IPS DF 6.9 (cell line): ENCODE results near the gene ATR.

Experiments used
- DNase-seq: peaks from one replicate; pipeline ENCODE4 v3.0.0-alpha.2; 2013; ENCODE audit warnings: low read depth, low spot score
- H3K27ac ChIP-seq: one replicate; pipeline ENCODE4 v1.5.1; 2013; ENCODE audit warnings: low read length, control low read depth
- H3K27me3 ChIP-seq: 2 replicates; pipeline ENCODE4 v1.6.1; 2013; ENCODE audit warnings: mild to moderate bottlenecking, low read length; ENCODE audit not compliant: control insufficient read depth, insufficient read depth
- H3K36me3 ChIP-seq: 2 replicates; pipeline ENCODE4 v1.6.1; 2013; ENCODE audit warnings: low read length; ENCODE audit not compliant: control insufficient read depth, insufficient read depth
- H3K4me1 ChIP-seq: 2 replicates; pipeline ENCODE4 v1.6.1; 2013; ENCODE audit warnings: low read length; ENCODE audit not compliant: control insufficient read depth, insufficient read depth
- H3K4me3 ChIP-seq: 2 replicates; pipeline ENCODE4 v1.5.1; 2013; ENCODE audit warnings: mild to moderate bottlenecking, low read length
- H3K9me3 ChIP-seq: 2 replicates; pipeline ENCODE4 v1.6.1; 2013; ENCODE audit warnings: low read length, inconsistent platforms; ENCODE audit not compliant: control insufficient read depth, insufficient read depth
- WGBS: extraction: QIAGEN DNeasy Blood & Tissue Kit; methylation state at CpG from one replicate; pipeline ENCODE4 v1.1.7; 2013; ENCODE audit warnings: mixed read lengths, missing lambda C conversion rate; ENCODE audit not compliant: insufficient read length, insufficient coverage; 5-methylcytosine and 5-hydroxymethylcytosine counted together

ATR gene

DNA sequence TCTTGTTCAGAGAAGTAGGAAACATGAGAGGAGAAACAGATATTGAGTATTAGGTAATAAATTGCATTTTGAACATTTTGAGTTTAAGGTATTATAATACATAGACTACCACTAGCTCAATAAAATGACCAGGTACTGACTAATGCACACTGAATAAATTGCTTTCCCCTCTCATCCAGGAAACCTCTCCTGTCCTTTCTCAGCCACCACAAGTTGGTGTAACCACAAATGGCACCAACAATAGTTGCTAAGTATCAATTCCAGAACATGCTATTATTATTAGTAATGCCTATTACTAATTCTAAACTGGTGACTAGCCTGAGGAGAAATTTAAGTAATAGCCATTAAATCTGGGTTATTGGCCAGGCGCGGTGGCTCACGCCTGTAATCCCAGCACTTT is 83.4 kb downstream of the ATR start:
- WGBS: no CpG with 5 or more reads among the region's 3 CpGs
- no peak overlapping the region for H3K4me3 ChIP-seq
- no peaks in the 10 kb centered on the region for H3K27me3 ChIP-seq
- no peaks in the 10 kb centered on the region for H3K4me1 ChIP-seq
- H3K36me3 ChIP-seq: no peaks in the 10 kb centered on the region; the same call in 1 of the 2 replicates
- H3K27ac ChIP-seq: no peak overlapping the region
- H3K9me3 ChIP-seq: no peaks in the 10 kb centered on the region
- DNase-seq: no peak

DNA sequence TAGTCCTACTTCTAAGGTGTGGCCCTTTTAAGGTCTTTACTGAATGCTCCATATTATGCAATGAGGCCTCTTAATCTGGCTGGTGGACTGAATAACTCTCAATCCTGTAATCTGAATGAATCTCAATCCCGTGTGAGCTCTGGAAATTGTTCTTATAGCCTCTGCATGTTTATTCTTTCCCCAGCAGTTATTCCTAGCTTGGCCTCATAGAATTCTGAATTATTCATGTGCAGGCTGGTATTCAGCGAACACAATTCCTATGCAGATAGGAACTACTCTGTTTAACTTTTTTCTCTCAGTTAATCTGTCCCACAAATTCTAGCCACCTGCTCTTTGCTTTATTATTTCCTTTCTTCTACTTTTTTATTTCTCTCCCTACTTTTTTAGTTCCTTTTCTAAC is 86.3 kb downstream of the ATR start:
- H3K4me3 ChIP-seq: no peak overlapping the region
- WGBS: no CpG with 5 or more reads among the region's 2 CpGs
- no peaks in the 10 kb centered on the region for H3K27me3 ChIP-seq
- no peaks in the 10 kb centered on the region for H3K9me3 ChIP-seq
- no peak overlapping the region for H3K27ac ChIP-seq
- DNase-seq: no peak
- no peaks in the 10 kb centered on the region for H3K36me3 ChIP-seq
- H3K4me1 ChIP-seq: no peaks in the 10 kb centered on the region

GRCh38 chr3:142489572-142490323 is 88.8 kb downstream of the ATR start:
- no peak overlapping the region for H3K4me3 ChIP-seq
- no peaks in the 10 kb centered on the region for H3K9me3 ChIP-seq
- no CpG with 5 or more reads among the region's 5 CpGs for WGBS
- DNase-seq: no peak
- no peaks in the 10 kb centered on the region for H3K27me3 ChIP-seq
- no peaks in the 10 kb centered on the region for H3K36me3 ChIP-seq
- H3K27ac ChIP-seq: no peak overlapping the region
- H3K4me1 ChIP-seq: no peaks in the 10 kb centered on the region

DNA sequence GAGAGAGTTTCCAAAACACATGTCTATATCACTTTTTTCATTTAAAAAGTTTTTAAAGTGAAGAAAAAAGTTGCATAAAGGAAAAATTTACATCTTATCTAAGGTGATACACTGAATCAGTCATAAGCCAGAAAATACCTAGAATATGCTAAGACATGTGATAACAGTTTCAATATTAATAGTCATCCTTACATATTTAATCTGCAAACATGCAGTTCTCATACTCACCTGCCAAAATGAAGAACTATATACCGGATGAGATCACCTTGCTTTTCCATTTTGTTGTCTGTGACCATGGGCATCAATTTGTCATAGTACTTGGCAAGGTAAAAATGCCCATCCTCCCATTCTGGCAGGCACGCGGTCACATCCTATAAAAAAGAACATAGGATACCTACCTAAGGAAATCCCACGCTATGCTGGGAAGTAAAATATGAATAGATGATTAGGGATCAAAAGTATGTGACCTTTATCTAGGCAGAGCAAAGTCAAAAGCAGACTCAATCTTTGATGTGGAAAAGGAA is 93.6 kb downstream of the ATR start:
- DNase-seq: no peak
- Histone ChIP-seq H3K36me3 (no peaks in the 10 kb centered on the region), H3K9me3 (peaks cover 3% of the 10 kb centered on the region; the same call in 1 of the 2 replicates), H3K27ac (no peak overlapping the region), H3K4me1 (no peaks in the 10 kb centered on the region), H3K4me3 (no peak overlapping the region), H3K27me3 (no peaks in the 10 kb centered on the region)
- WGBS: no CpG with 5 or more reads among the region's 4 CpGs

- Histone ChIP-seq H3K4me1 (no peaks in the 10 kb centered on the region), H3K36me3 (no peaks in the 10 kb centered on the region), H3K27me3 (no peaks in the 10 kb centered on the region), H3K9me3 (peaks cover 3% of the 10 kb centered on the region; the same call in 1 of the 2 replicates), H3K27ac (no peak overlapping the region), H3K4me3 (no peak overlapping the region)
- WGBS: no CpG with 5 or more reads among the region's 2 CpGs
- DNase-seq: no peak
These were observed 97.3 kb downstream of the ATR start for GRCh38 chr3:142481196-142481595.

DNA sequence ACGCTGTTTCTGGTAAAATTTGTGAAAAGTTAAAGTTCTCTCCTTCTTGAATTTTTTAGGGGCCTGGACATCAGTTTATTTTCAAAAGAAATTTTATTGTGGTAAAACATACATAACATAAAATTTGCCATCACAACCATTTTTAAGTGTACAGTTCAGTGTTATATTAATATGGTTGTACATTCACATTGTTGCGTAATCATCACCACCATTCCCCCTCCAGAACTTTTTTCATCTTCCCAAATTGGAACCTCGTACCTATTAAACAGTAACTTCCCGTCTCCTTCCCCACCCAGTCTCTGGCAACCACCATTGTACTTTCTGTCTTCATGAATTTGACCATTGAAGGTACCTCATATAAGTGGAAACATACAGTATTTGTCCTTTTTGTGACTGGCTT is 107.7 kb downstream of the ATR start:
- DNase-seq: no peak
- Histone ChIP-seq H3K27me3 (no peaks in the 10 kb centered on the region), H3K4me3 (no peak overlapping the region), H3K36me3 (no peaks in the 10 kb centered on the region), H3K4me1 (no peaks in the 10 kb centered on the region), H3K9me3 (no peaks in the 10 kb centered on the region), H3K27ac (no peak overlapping the region)
- WGBS: no CpG with 5 or more reads among the region's 4 CpGs

GRCh38 chr3:142468456-142468855 is 110.1 kb downstream of the ATR start:
- Histone ChIP-seq H3K9me3 (no peaks in the 10 kb centered on the region), H3K4me3 (no peak overlapping the region), H3K27ac (no peak overlapping the region), H3K4me1 (no peaks in the 10 kb centered on the region), H3K36me3 (no peaks in the 10 kb centered on the region), H3K27me3 (no peaks in the 10 kb centered on the region)
- WGBS: no CpG with 5 or more reads among the region's 4 CpGs
- no peak for DNase-seq

- H3K4me1 ChIP-seq: no peaks in the 10 kb centered on the region
- no peaks in the 10 kb centered on the region for H3K36me3 ChIP-seq
- H3K27me3 ChIP-seq: no peaks in the 10 kb centered on the region
- no peak overlapping the region for H3K4me3 ChIP-seq
- no CpG with 5 or more reads among the region's 3 CpGs for WGBS
- no peak overlapping the region for H3K27ac ChIP-seq
- H3K9me3 ChIP-seq: no peaks in the 10 kb centered on the region
- DNase-seq: no peak
These were observed 110.8 kb downstream of the ATR start for GRCh38 chr3:142467768-142468167.

DNA sequence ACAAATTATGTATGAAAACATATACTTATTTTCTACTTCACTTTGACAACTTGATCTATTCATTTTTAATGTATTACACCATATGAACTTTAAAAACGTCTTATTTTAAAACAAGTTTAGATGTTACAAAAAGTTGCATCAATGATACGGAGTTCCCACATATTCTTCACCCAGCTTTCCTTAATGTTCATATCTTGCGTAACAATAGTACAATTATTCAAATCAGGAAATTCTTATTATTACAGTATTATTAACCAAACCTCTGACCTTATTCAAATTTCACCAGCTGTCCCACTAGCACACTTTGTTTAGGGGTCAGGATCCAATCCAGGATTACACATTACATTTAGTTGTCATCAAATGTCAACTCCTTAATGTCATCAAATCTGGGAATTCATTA is 117.8 kb downstream of the ATR start:
- Histone ChIP-seq H3K4me1 (no peaks in the 10 kb centered on the region), H3K27me3 (no peaks in the 10 kb centered on the region), H3K27ac (no peak overlapping the region), H3K4me3 (no peak overlapping the region), H3K36me3 (no peaks in the 10 kb centered on the region), H3K9me3 (no peaks in the 10 kb centered on the region)
- no CpG with 5 or more reads among the region's 3 CpGs for WGBS
- DNase-seq: no peak

DNA sequence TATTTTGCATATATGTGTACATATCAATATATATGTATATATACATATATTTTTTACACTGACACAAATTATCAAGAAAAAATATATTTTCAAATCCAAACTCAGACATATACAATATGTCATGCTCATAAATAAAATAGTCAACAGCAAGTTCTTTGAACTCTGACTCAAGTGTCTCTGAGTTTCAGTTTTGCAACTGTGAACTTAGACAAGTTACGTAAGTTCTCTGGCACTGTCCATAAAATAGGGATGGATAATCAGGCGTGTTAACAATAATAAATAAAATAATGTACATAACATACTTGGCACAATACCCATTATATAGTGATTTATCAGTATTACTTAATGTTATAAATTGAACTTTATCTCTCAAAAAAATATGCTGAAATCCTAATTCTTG is 118.6 kb downstream of the ATR start:
- DNase-seq: no peak
- Histone ChIP-seq H3K36me3 (no peaks in the 10 kb centered on the region), H3K4me3 (no peak overlapping the region), H3K9me3 (no peaks in the 10 kb centered on the region), H3K4me1 (no peaks in the 10 kb centered on the region), H3K27me3 (no peaks in the 10 kb centered on the region), H3K27ac (no peak overlapping the region)
- no CpG with 5 or more reads among the region's 2 CpGs for WGBS

GRCh38 chr3:142459096-142459495 is 119.4 kb downstream of the ATR start:
- Histone ChIP-seq H3K4me1 (no peaks in the 10 kb centered on the region), H3K36me3 (no peaks in the 10 kb centered on the region), H3K9me3 (no peaks in the 10 kb centered on the region), H3K4me3 (no peak overlapping the region), H3K27me3 (no peaks in the 10 kb centered on the region), H3K27ac (no peak overlapping the region)
- WGBS: 100% methylated on average over 1 of the region's 3 CpGs
- no peak for DNase-seq
